Gastrocnemius medialis (tissue), 4 donors: ENCODE results near the gene MGST3. TPM values are rescaled to one million over a fixed set of nuclear protein-coding genes. Genes with fewer than 3 reads are reported as not detected.
A peak's percentile ranks its signal among the peaks of the same experiment; 100 is the strongest.

Experiments used
- ATAC-seq, 2 donors: fragments of 150-250 bp; one replicate each; pipeline ENCODE4 v1.9.1; 2016
- DNase-seq, 2 donors: peaks; one replicate each; pipeline ENCODE4 v3.0.0-alpha.2; 2019
- H3K27ac ChIP-seq, 4 donors: fragments of 200-600 bp; sonication (generic); 1 replicate in 1 of 4; 2 replicates in 3 of 4; pipeline ENCODE4 v1.5.1; 2016 to 2018; ENCODE audit warnings: mild to moderate bottlenecking in 2 of 4, moderate library complexity in 1 of 4
- H3K27me3 ChIP-seq, 3 donors: fragments of 200-600 bp; sonication (generic) in 2 of 3; 1 replicate in 1 of 3; 2 replicates in 2 of 3; pipeline versions ENCODE4 v1.5.1 to v1.6.0; 2016 to 2019; ENCODE audit warnings: mild to moderate bottlenecking in 1 of 3, moderate library complexity in 1 of 3
- H3K36me3 ChIP-seq, 2 donors: fragments of 200-600 bp; sonication (generic) in 1 of 2; one replicate each; pipeline ENCODE4 v1.5.1; 2017 to 2018
- H3K4me1 ChIP-seq, 2 donors: fragments of 200-600 bp; sonication (generic) in 1 of 2; one replicate each; pipeline ENCODE4 v1.5.1; 2016 to 2017; ENCODE audit warnings: mild to moderate bottlenecking in 2 of 2
- H3K4me3 ChIP-seq, 4 donors: fragments of 200-600 bp; sonication (generic) in 3 of 4; 1 replicate in 1 of 4; 2 replicates in 3 of 4; pipeline ENCODE4 v1.5.1; 2016 to 2019; ENCODE audit warnings: mild to moderate bottlenecking in 2 of 4
- H3K9me3 ChIP-seq, 3 donors: fragments of 200-600 bp; sonication (generic) in 2 of 3; 1 replicate in 1 of 3; 2 replicates in 2 of 3; pipeline ENCODE4 v1.5.1; 2016 to 2019
- CTCF ChIP-seq, 5 experiments: fragments of 450-650 bp in 3 of 5; fragments of 200-600 bp in 2 of 5; sonication (generic) in 2 of 5; IDR thresholded peaks in 4 of 5; conservative IDR thresholded peaks in 1 of 5; 1 replicate in 4 of 5; 2 replicates in 1 of 5; pipeline ENCODE4 v1.5.1; 2016 to 2019; ENCODE audit warnings: antibody characterized with exemption in 5 of 5, mild to moderate bottlenecking in 3 of 5, moderate library complexity in 3 of 5
- POLR2A ChIP-seq, 2 donors: fragments of 450-650 bp; IDR thresholded peaks; one replicate each; pipeline ENCODE4 v1.6.1; 2017; ENCODE audit warnings: antibody characterized with exemption in 2 of 2, mild to moderate bottlenecking in 2 of 2, moderate library complexity in 2 of 2
- in situ Hi-C, 4 donors: fragments of 200-750 bp; cut with MboI; loops; one replicate each; pipeline versions ENCODE4 v1.15.0 to v1.8.0; 2017; ENCODE audit warnings: low sequenced_read_pairs in 4 of 4
- intact Hi-C: fragments of 100-400 bp; cut with DNase I; formaldehyde crosslinking; loops from one replicate; pipeline ENCODE4 v1.15.1; 2023; ENCODE audit warnings: low total_unique reads
- total RNA-seq, 4 donors: library from RNA; depleted of rRNA; stranded (reverse); fragments of >200 nt; gene quantifications; one replicate each; pipeline versions ENCODE4 v1.1.0 to v1.2.3, GENCODE V29; 2016

MGST3 gene
- total RNA-seq, 4 donors from 2014 or later: 101 to 275 (median 202) TPM

- intact Hi-C loops (no loop called here), in situ Hi-C loops (no loop called here)
- no peak for TF ChIP-seq POLR2A (IDR thresholded peaks at IDR 0.05)
- no peak for TF ChIP-seq CTCF (IDR thresholded peaks at IDR 0.05 in 4 of 5, conservative IDR thresholded peaks at IDR 0.05 in 1 of 5)
- H3K27me3 ChIP-seq: no peaks in the 10 kb centered on the region
- H3K27ac ChIP-seq: no peak overlapping the region
- H3K9me3 ChIP-seq: no peaks in the 10 kb centered on the region
- no peak overlapping the region for H3K4me3 ChIP-seq
- ATAC-seq: no peak
- peaks cover 0 to 16% of the 10 kb centered on the region in 2 donors for H3K4me1 ChIP-seq
- no peak for DNase-seq
- H3K36me3 ChIP-seq: peaks cover 0 to 3% of the 10 kb centered on the region in 2 donors
Measured at GRCh38 chr1:165688046-165688445, 57.0 kb downstream of the MGST3 start.

GRCh38 chr1:165695031-165695430, 64.0 kb downstream of the MGST3 start:
- no peaks in the 10 kb centered on the region for H3K27me3 ChIP-seq
- no peak for ATAC-seq
- in situ Hi-C loops: loop anchor here in 1 of 4 donors (10.0 kb wide), 1 partner anchor 60 kb away; the partner anchor contains the start of gene MGST3
- intact Hi-C loops: loop anchor here (5.0 kb wide), 2 partner anchors 132 to 217 kb away; partner anchors contain the start of gene UCK2
- H3K9me3 ChIP-seq: no peaks in the 10 kb centered on the region
- H3K4me1 ChIP-seq: peaks cover 18 to 27% of the 10 kb centered on the region in 2 donors
- no peak overlapping the region for H3K4me3 ChIP-seq
- no peaks in the 10 kb centered on the region for H3K36me3 ChIP-seq
- TF ChIP-seq CTCF (IDR thresholded peaks at IDR 0.05 in 4 of 5, conservative IDR thresholded peaks at IDR 0.05 in 1 of 5): no peak
- no peak for TF ChIP-seq POLR2A (IDR thresholded peaks at IDR 0.05)
- DNase-seq: no peak
- peak overlapping the region in 1 of 4 donors; percentile 7 for H3K27ac ChIP-seq

- DNase-seq (peak in 1 of 2 donors; percentile 24), ATAC-seq (peak; percentile 48 to 53)
- no peaks in the 10 kb centered on the region for H3K27me3 ChIP-seq
- H3K9me3 ChIP-seq: no peaks in the 10 kb centered on the region
- in situ Hi-C loops: loop anchor here in 1 of 4 donors (10.0 kb wide), 1 partner anchor 62 kb away; the partner anchor contains the start of gene MGST3
- no peak for TF ChIP-seq CTCF (IDR thresholded peaks at IDR 0.05 in 4 of 5, conservative IDR thresholded peaks at IDR 0.05 in 1 of 5)
- no peak for TF ChIP-seq POLR2A (IDR thresholded peaks at IDR 0.05)
- H3K4me1 ChIP-seq: peaks cover 18 to 27% of the 10 kb centered on the region in 2 donors
- H3K27ac ChIP-seq: peak overlapping the region; percentile 0 to 98 (median 42)
- intact Hi-C loops: loop anchor here (1.0 to 5.0 kb wide), 3 partner anchors 72 to 216 kb away; partner anchors contain the start of genes TMCO1 and UCK2
- H3K36me3 ChIP-seq: no peaks in the 10 kb centered on the region
- H3K4me3 ChIP-seq: peak overlapping the region in 1 of 4 donors; percentile 96
Measured at GRCh38 chr1:165696625-165697100, 65.6 kb downstream of the MGST3 start.

GRCh38 chr1:165697491-165697880, 66.5 kb downstream of the MGST3 start:
- intact Hi-C loops: loop anchor here (1.0 to 5.0 kb wide), 3 partner anchors 71 to 215 kb away; partner anchors contain the start of genes TMCO1 and UCK2
- no peak for TF ChIP-seq CTCF (IDR thresholded peaks at IDR 0.05 in 4 of 5, conservative IDR thresholded peaks at IDR 0.05 in 1 of 5)
- no peak for TF ChIP-seq POLR2A (IDR thresholded peaks at IDR 0.05)
- ATAC-seq (no peak), DNase-seq (no peak)
- in situ Hi-C loops: loop anchor here in 1 of 4 donors (10.0 kb wide), 1 partner anchor 63 kb away; the partner anchor contains the start of gene MGST3
- no peaks in the 10 kb centered on the region for H3K9me3 ChIP-seq
- no peaks in the 10 kb centered on the region for H3K27me3 ChIP-seq
- H3K4me1 ChIP-seq: peaks cover 18 to 27% of the 10 kb centered on the region in 2 donors
- peak overlapping the region; percentile 91 to 96 (median 94) for H3K4me3 ChIP-seq
- H3K36me3 ChIP-seq: no peaks in the 10 kb centered on the region
- H3K27ac ChIP-seq: peak overlapping the region; percentile 97 to 98 (median 98)
